Measurements from ENCODE around the gene PTPRT.

DNA sequence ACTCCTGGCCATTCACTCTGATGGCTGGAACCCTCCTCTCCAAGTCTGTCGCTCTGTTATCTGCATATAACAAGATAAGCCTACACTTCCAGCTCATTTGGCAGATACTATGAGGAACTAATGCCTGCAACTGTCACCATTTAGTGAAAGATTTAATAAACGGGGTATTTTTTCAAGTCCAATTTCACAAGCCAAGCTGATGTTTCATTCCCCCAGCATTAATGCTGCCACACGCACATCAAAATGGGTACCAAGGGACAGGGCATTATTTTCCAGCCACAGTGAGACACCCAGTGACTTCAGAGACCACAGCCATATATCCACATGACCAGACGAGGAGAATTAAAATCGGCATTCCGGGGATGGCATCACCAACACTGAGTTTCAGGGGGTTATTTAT lies 175.5 kb downstream of the PTPRT start:
- no peak for TF ChIP-seq POLR2A (IDR thresholded peaks at IDR 0.05)
- TF ChIP-seq, protein P1, sequence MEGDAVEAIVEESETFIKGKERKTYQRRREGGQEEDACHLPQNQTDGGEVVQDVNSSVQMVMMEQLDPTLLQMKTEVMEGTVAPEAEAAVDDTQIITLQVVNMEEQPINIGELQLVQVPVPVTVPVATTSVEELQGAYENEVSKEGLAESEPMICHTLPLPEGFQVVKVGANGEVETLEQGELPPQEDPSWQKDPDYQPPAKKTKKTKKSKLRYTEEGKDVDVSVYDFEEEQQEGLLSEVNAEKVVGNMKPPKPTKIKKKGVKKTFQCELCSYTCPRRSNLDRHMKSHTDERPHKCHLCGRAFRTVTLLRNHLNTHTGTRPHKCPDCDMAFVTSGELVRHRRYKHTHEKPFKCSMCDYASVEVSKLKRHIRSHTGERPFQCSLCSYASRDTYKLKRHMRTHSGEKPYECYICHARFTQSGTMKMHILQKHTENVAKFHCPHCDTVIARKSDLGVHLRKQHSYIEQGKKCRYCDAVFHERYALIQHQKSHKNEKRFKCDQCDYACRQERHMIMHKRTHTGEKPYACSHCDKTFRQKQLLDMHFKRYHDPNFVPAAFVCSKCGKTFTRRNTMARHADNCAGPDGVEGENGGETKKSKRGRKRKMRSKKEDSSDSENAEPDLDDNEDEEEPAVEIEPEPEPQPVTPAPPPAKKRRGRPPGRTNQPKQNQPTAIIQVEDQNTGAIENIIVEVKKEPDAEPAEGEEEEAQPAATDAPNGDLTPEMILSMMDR (IDR thresholded peaks at IDR 0.05) = no peak
- no peak for TF ChIP-seq EP300 (IDR thresholded peaks at IDR 0.05)
